ENCODE measurements around the gene PFDN1. TPM values are rescaled to one million over a fixed set of nuclear protein-coding genes. Genes with fewer than 3 reads are reported as not detected.

Gene PFDN1
- total and polyA plus RNA-seq, 4 donors = 14.0 to 30.8 (median 20.7) TPM

DNA sequence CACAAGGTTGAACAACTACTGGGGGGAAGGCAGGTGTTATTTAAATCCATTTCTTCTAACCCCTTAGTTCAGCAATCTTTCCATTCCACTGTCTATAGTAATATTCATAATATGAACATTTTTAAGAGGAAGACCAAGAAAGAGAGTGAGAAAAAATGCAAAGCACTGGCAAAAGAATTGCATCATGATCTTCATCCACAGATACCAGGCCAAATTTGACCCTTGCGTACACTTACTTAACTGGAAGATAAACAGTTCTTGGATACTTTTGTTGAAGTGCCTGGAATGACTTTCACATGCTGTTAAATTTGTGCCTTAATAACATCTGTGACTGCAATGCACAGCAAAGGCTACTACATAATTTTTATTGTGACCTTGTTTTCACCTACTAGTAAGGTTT, 1.8 kb downstream of the PFDN1 start:
- Histone ChIP-seq H3K36me3 (ENCODE audit: control insufficient read depth in 4 of 4, insufficient read depth in 3 of 4, low read depth in 1 of 4, low read length in 3 of 4) (peaks cover 0 to 4% (median under 1%) of the 10 kb centered on the region in 4 donors), H3K9ac (ENCODE audit: low read depth in 1 of 2, low read length in 2 of 2) (no peak overlapping the region), H3K4me3 (ENCODE audit: low read depth in 1 of 3, low read length in 3 of 3) (no peak overlapping the region), H3K27ac (ENCODE audit: low read depth in 1 of 2, low read length in 2 of 2) (no peak overlapping the region), H3K27me3 (ENCODE audit: control insufficient read depth in 4 of 4, insufficient read depth in 4 of 4, low read length in 3 of 4) (no peaks in the 10 kb centered on the region), H3K9me3 (ENCODE audit: control insufficient read depth in 4 of 4, low read length in 3 of 4) (no peaks in the 10 kb centered on the region), H3K4me1 (ENCODE audit: control insufficient read depth in 4 of 4, insufficient read depth in 4 of 4, low read length in 3 of 4) (peaks cover 6 to 21% (median 18%) of the 10 kb centered on the region in 4 donors)
- DNase-seq (ENCODE audit: low spot score) = no peak
- TF ChIP-seq JUND (IDR thresholded peaks at IDR 0.05) (no peak), SP1 (IDR thresholded peaks at IDR 0.05) (no peak), RAD21 (IDR thresholded peaks at IDR 0.05) (no peak)
- WGBS = 46% methylated on average over 1 of the region's 1 CpG

DNA sequence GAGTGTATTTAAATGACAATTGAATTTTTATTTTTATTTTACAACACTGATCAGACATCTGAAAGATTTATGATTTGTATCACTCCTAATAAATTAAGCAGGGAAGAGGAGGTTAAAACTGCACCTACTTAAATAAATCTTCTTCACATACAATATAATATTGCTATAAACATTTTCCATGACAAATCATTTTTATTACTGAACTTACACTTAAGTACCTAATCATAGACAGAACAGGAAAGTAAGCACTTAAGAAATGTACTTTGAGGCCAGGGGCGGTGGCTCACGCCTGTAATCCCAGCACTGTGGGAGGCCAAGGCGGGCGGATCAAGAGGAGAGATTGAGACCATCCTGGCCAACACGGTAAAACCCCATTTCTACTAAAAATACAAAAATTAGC, 3.8 kb downstream of the PFDN1 start:
- H3K27ac ChIP-seq (ENCODE audit: low read depth in 1 of 2, low read length in 2 of 2) = no peak overlapping the region
- WGBS = 97% methylated on average over 5 of the region's 5 CpGs
- DNase-seq (ENCODE audit: low spot score) = no peak
- TF ChIP-seq RXRA (IDR thresholded peaks at IDR 0.05) = no peak
- TF ChIP-seq RAD21 (IDR thresholded peaks at IDR 0.05) = no peak
- TF ChIP-seq HNF4G (IDR thresholded peaks at IDR 0.05) = no peak
- TF ChIP-seq NR2F2 (IDR thresholded peaks at IDR 0.05) = no peak
- TF ChIP-seq, protein P1, sequence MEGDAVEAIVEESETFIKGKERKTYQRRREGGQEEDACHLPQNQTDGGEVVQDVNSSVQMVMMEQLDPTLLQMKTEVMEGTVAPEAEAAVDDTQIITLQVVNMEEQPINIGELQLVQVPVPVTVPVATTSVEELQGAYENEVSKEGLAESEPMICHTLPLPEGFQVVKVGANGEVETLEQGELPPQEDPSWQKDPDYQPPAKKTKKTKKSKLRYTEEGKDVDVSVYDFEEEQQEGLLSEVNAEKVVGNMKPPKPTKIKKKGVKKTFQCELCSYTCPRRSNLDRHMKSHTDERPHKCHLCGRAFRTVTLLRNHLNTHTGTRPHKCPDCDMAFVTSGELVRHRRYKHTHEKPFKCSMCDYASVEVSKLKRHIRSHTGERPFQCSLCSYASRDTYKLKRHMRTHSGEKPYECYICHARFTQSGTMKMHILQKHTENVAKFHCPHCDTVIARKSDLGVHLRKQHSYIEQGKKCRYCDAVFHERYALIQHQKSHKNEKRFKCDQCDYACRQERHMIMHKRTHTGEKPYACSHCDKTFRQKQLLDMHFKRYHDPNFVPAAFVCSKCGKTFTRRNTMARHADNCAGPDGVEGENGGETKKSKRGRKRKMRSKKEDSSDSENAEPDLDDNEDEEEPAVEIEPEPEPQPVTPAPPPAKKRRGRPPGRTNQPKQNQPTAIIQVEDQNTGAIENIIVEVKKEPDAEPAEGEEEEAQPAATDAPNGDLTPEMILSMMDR (IDR thresholded peaks at IDR 0.05; ENCODE audit: low read depth, low read length, missing input control) = no peak
- TF ChIP-seq TAF1 (conservative IDR thresholded peaks at IDR 0.05) = no peak
- TF ChIP-seq, protein P2, sequence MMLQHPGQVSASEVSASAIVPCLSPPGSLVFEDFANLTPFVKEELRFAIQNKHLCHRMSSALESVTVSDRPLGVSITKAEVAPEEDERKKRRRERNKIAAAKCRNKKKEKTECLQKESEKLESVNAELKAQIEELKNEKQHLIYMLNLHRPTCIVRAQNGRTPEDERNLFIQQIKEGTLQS (IDR thresholded peaks at IDR 0.05) = no peak
- TF ChIP-seq, protein P3, sequence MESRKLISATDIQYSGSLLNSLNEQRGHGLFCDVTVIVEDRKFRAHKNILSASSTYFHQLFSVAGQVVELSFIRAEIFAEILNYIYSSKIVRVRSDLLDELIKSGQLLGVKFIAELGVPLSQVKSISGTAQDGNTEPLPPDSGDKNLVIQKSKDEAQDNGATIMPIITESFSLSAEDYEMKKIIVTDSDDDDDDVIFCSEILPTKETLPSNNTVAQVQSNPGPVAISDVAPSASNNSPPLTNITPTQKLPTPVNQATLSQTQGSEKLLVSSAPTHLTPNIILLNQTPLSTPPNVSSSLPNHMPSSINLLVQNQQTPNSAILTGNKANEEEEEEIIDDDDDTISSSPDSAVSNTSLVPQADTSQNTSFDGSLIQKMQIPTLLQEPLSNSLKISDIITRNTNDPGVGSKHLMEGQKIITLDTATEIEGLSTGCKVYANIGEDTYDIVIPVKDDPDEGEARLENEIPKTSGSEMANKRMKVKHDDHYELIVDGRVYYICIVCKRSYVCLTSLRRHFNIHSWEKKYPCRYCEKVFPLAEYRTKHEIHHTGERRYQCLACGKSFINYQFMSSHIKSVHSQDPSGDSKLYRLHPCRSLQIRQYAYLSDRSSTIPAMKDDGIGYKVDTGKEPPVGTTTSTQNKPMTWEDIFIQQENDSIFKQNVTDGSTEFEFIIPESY (IDR thresholded peaks at IDR 0.05) = no peak
- no peak for TF ChIP-seq HNF4A (conservative IDR thresholded peaks at IDR 0.05)
- no peak for TF ChIP-seq JUND (IDR thresholded peaks at IDR 0.05)
- no peak for TF ChIP-seq EGR1 (IDR thresholded peaks at IDR 0.05; ENCODE audit: low read depth in 2 of 2)
- TF ChIP-seq GABPA (IDR thresholded peaks at IDR 0.05 in 1 of 2, conservative IDR thresholded peaks at IDR 0.05 in 1 of 2) = no peak
- no peak for TF ChIP-seq YY1 (IDR thresholded peaks at IDR 0.05)
- TF ChIP-seq, protein P4, sequence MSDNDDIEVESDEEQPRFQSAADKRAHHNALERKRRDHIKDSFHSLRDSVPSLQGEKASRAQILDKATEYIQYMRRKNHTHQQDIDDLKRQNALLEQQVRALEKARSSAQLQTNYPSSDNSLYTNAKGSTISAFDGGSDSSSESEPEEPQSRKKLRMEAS (IDR thresholded peaks at IDR 0.05) = no peak
- TF ChIP-seq, protein P5, sequence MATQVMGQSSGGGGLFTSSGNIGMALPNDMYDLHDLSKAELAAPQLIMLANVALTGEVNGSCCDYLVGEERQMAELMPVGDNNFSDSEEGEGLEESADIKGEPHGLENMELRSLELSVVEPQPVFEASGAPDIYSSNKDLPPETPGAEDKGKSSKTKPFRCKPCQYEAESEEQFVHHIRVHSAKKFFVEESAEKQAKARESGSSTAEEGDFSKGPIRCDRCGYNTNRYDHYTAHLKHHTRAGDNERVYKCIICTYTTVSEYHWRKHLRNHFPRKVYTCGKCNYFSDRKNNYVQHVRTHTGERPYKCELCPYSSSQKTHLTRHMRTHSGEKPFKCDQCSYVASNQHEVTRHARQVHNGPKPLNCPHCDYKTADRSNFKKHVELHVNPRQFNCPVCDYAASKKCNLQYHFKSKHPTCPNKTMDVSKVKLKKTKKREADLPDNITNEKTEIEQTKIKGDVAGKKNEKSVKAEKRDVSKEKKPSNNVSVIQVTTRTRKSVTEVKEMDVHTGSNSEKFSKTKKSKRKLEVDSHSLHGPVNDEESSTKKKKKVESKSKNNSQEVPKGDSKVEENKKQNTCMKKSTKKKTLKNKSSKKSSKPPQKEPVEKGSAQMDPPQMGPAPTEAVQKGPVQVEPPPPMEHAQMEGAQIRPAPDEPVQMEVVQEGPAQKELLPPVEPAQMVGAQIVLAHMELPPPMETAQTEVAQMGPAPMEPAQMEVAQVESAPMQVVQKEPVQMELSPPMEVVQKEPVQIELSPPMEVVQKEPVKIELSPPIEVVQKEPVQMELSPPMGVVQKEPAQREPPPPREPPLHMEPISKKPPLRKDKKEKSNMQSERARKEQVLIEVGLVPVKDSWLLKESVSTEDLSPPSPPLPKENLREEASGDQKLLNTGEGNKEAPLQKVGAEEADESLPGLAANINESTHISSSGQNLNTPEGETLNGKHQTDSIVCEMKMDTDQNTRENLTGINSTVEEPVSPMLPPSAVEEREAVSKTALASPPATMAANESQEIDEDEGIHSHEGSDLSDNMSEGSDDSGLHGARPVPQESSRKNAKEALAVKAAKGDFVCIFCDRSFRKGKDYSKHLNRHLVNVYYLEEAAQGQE (IDR thresholded peaks at IDR 0.05) = no peak
- TF ChIP-seq FOXA1 (IDR thresholded peaks at IDR 0.05) = no peak
- TF ChIP-seq SP1 (IDR thresholded peaks at IDR 0.05) = no peak
- no peak overlapping the region for H3K9ac ChIP-seq (ENCODE audit: low read depth in 1 of 2, low read length in 2 of 2)
- no peaks in the 10 kb centered on the region for H3K9me3 ChIP-seq (ENCODE audit: control insufficient read depth in 4 of 4, low read length in 3 of 4)
- peaks cover 0 to 4% (median under 1%) of the 10 kb centered on the region in 4 donors for H3K36me3 ChIP-seq (ENCODE audit: control insufficient read depth in 4 of 4, insufficient read depth in 3 of 4, low read depth in 1 of 4, low read length in 3 of 4)
- H3K27me3 ChIP-seq (ENCODE audit: control insufficient read depth in 4 of 4, insufficient read depth in 4 of 4, low read length in 3 of 4) = no peaks in the 10 kb centered on the region
- no peak overlapping the region for H3K4me3 ChIP-seq (ENCODE audit: low read depth in 1 of 3, low read length in 3 of 3)
- peaks cover 5 to 21% (median 18%) of the 10 kb centered on the region in 4 donors for H3K4me1 ChIP-seq (ENCODE audit: control insufficient read depth in 4 of 4, insufficient read depth in 4 of 4, low read length in 3 of 4)
